Activated naive CD4-positive, alpha-beta T cell (primary cell): ENCODE measurements around the gene PRSS21.

ENCODE experiments used
- DNase-seq, 4 experiments: peaks; one replicate each; lab custom pipeline; 2025; lab: John Stamatoyannopoulos, UW

Gene PRSS21

DNA sequence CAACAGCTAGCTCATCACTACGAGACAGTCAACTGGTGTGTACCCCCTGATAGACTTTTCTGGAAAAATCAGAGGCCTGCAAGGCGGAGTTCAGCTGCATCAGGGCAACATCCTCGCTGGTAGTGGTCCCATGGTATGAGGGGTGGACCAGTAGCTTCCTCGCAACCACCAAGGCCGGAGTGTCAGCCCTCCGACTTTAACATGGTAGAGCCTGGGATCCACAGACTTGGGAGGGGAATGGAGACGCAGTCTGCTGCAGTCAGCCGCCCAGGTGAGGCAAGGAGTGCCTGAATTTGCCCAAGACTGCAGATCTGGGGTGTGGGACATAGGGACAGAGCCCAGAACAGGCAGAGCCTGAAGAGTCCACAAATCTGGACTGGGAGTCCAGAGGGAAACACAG lies 26.5 kb downstream of the PRSS21 start:
- no peak for DNase-seq

DNA sequence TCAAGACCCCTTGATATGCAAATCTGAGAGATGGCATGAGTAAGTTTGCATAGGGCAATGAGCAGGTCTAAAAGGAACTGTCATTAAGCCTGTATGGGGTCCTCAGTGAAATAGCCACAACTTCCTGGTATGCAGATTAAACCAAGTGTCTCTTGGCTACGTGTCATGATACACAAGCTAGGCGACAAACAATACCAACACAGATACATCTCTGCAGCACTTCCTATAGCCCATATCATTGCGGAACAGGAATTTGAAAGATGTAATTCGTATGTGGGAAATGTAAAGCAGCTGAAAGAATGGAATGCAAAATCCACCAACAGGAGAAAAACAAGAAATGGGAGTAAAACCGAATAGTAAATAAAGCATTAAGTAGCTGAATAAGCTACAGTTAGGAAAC lies 28.1 kb downstream of the PRSS21 start:
- no peak for DNase-seq

DNA sequence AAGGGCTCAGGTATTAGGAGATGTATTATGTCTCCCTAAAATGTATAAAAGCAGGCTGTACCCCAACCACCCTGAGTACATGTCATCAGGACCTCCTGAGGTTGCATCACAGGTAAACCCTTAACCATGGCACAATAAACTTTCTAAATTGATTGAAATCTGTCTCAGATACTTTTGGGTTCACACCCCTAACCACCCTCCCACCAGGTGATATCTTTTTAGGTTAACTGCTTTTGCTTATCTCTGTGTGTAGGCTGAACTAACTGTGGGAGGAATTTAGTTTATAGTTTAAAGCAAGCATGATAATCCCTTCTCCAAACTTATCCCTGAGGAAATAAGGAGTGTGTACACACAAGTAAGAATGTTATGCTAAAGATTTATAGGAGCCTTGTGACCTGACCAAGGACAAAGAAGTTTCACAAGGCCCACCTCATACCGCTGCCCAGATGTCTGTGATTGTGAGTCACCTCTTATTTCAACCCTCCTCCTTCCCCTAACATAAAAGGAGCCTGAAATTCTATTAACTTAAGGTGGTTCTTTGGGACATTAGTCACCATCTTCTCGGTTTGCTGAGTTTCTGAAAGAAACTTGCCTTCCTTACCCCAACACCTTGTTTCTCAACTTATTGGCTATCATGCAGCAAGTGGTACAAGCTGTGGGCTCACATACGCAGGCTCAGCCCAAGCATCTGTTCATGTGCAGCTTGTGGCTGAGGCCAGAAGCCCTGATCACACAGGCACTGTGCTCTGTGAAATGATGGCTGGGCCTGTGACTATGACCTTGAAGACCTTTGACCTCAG lies 29.7 kb downstream of the PRSS21 start:
- no peak for DNase-seq

DNA sequence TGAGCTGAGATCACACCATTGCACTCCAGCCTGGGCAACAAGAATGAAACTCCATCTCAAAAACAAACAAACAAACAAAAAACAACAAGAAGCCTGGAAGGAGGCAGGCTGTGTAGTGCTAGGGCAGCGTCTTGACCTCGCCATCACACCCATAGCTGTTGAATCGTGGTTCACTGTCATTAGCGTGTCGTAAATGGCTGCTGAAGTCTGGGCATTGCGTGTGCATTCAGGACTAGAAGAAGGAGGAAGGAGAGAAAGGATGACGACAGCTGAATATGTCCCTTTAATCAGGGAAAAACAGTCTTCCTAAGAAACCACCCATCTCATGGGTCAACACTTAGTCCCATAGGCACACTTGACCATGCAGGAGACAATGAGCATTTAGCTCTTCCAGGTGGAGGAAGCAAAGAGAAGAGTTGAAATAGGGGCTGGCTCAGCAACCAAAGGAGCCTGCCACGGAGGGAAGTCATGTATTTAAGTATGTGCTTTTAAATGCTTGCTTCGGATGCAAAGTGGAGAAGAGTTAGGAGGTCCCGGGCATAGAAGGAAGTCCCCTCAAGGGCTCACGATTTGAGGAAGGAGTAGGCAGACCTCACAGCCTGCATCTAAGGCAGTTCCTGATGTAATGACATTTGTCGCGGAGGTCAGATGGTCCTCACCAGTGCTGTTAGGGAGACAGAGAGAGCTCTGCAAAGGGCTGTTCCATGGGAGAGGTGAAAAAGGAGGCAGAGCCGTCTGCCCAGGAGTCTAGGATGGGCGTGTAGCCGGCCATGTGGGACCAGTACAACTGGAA lies 32.1 kb downstream of the PRSS21 start:
- no peak for DNase-seq

DNA sequence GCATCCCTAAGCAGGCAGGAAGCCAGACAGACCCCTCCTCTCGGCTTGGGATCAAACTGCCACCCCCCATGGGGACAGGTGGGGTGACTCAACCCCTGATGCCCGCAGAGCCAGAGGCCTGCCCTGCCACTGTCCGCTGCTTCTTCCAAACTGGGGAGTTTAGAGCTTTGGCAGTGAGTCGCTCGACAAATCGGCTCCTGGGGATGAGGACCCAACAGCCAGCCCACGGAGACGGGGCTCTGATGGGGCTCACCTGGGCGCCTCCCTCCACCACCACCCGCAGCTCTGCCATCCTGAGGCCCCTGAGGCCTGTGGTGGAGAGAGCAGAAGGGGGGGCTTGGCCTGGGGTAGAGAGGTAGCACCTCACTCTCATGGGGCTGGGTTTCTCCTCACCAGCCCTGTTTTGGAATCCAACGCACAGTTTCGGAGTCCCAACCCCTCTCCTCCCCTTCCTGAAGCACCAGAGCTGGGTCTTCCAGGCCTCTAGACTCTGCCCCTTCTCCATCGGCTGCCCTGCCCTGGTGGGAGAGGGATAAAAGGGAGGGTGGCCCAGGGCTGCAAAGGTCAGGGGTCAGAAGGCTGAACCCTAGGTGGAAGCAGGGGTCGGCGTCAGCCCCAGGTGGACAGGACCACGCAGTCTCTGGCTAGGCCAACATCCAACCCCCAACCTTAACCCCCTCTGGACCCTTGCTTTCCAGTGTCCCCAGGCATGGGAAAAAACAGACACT lies 35.1 kb downstream of the PRSS21 start:
- no peak for DNase-seq

DNA sequence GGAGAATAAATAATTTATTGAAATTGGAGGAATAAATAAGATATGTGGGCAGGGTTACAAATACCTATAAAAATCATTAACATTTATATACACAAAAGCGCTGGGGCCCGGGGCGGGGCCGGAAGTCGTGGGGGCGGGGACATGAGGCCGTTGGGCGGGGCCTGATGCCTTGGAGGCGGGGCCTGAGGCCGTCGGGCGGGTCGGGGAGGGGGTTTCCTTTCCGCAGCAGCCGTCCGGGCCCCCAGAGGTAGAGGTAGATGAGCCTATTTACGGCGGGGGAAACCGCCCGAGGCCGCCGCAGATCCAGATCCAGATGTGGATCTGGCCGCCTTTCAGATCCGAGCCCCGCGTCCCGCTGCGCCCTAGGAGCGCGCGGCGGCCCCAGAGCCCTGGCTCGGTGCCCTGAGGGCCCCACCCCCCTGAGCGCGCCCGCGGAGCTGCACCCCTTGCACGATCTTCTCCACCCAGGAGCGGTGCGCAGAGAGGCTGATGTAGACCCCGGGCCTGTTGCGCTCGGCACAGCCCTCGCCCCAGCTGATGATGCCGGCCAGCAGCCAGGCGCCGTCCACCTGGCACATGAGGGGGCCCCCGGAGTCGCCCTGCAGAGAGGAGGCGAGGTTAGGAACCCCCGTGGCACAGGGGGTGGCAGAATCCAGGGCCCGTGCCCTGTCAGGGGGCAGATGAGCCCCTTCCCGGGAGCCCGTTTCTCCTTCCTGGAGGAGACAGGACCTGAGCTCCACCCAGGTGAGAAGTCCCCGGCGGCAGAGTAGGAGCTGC lies 35.9 kb downstream of the PRSS21 start:
- DNase-seq, result no peak

DNA sequence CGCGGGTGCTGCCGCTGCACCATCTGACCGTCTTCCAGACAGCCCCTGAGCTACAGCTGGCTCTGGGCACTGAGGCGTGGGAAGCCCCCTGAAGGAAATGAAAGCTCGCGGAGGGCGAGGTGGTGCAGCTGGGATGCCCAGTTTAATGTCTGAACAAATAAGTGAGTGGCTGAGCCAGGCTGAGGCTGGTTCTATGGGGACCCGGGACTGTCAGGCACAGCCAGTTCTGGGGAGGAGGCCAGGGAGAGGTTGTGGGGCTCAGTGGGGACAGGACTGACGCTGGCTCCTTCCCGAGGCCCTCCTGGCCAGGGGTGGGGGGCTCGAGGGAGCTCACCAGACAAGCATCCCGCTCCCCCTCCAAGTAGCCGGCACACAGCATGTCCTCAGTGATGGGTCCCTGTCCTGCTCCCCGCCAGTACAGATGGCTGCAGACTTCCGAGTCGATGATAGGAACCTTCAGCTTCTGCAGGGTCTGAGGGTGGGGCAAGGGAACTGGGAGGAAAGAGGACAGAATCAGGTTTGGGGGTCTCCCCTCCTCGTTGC lies 36.6 kb downstream of the PRSS21 start:
- no peak for DNase-seq

DNA sequence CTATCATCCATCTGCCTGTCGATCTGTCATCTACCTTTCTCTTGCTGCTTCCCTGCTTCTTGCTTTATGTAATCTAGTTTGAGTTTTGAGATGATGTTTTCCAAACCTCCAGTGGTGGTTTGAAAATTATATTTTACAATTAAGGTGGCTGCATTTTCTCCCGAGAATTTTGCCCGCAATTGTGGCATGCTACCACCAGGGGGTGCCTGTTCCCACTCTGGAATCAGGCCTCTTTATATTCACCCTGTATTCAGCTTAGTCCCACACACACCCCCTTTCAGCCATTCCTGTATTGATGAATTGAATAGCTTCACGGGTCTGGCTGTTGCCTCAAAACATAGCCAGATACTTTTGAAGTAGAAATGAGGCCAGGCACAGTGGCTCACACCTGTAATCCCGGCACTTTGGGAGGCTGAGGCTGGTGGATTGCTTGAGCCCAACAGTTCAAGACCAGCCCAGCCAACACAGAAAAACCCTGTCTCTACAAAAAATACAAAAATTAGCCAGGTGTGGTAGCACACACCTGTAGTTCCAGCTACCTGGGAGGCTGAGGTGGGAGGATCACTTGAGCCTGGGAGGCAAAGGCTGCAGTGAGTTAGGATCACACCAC lies 37.8 kb downstream of the PRSS21 start:
- no peak for DNase-seq

DNA sequence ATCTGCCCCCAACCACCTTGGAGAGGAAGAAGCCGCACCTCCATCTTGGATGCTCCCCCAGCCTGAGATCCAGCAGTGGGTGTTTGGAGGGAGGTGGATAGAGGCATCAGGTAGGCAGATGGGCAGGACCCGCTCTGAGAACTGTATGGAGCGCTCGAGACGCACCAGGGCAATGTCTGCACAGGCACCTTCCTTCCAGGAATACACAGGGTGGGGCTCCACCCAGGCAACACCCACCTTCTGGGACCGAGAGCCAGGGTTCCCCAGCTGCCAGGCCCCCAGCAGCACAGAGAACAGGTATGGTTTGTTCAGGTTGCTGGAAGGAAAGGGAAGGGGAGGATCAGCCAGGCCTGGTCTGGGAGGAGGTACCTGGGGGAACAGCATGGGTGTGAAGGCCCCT lies 38.5 kb downstream of the PRSS21 start:
- no peak for DNase-seq

DNA sequence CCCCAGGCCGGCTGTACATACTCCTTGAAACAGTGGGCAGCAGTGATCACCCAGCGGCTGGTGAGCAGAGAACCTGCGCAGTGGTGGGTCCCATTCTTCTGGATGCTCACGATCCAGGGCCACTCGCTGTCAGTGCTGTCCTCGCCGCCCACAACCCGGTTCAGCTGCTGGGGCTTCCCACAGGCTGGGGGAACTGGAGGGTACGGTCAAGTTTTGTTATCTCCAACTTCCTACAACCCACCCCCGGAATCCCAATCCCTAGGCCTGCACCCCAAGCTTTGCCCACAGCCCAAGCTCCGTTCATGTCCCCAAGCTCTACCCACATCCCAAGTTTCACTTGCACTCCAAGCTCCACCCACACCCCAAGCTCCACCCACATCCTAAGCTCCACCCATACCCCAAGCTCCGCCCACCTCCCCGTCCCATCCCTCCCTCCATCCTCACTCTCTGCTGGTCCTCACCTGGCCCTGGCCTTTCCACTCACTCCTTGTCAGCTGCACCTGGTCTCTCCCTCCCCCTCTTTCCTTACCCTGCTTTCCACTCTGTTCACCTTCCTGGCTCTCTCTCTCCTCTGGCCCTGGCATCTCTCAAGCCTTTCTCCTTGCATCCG lies 39.1 kb downstream of the PRSS21 start:
- DNase-seq, result peak in 1 of 4 experiments; percentile 24

DNA sequence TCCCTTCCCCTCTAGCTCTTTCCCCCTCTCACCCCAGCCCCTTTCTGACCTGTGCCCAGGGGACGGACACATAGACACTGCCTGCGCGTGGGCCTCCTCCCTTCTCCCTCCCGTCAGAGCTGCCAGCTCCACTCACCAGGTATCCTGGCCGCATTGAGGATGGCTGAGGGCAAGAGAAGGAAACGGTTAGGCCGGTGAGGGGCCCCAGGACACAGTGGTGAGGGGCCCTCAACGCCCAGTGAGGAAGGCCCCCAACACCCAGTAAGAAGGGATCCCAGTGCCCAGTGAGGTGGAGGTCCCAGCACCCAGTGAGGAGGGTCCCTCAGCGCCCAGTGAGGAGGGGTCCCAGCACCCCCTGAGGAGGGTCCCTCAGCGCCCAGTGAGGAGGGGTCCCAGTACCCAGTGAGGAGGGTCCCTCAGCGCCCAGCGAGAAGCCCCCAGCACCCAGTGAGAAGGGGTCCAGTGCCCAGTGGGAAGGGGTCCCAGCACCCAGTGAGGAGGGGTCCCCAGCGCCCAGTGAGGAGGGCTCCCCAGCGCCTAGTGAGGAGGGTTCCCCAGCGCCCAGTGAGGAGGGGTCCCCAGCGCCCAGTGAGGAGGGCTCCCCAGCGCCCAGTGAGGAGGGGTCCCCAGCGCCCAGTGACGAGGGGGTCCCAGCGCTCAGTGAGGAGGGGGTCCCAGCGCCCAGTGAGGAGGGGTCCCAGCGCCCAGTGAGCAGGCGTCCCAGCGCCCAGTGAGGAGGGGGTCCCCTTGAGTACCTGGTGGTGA lies 39.8 kb downstream of the PRSS21 start:
- no peak for DNase-seq

DNA sequence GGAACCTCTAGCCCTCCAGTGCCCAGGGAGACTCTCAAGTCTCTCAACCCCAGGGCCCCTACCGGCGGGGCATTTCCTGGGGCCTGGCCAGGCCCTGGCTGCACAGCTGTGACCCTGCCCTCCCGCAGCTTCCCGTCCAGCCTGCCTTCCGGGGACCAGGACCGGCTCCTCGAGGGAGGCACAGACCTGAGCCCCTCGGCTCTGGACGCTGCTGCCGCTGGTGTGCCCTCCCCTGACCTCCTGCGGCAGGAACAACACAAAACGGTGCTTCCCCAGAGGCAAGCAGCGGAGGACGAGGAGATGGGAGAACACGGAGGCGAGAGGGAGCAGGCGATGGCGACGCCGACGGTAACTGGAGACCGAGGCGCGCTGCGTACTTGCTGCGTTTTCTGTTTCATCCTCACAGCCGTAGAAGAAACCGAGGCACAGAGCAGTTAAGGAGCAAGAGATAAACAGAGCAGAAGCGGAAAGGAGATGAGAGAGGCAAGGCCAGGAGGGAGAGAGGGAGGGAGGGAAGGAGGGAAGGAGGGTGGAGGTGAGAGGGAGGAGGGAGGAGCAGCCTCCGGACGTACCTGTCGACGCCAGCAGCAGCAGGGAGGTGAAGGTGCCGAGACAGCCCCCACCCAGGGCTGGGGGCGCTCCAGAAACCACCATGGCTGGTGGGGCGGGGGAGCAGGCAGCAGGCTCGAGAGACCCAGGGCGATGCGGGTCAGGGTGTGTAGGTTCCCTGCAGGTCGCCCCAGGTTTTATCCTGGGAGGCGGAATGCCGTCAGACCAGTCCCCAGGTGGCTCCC lies 40.6 kb downstream of the PRSS21 start, which contains the start of gene PRSS22:
PRSS22 (minus strand) TSS at position 720 of the 794 bp plus-strand sequence; CDS start at position 654, 66 bp downstream.
- DNase-seq, result no peak

DNA sequence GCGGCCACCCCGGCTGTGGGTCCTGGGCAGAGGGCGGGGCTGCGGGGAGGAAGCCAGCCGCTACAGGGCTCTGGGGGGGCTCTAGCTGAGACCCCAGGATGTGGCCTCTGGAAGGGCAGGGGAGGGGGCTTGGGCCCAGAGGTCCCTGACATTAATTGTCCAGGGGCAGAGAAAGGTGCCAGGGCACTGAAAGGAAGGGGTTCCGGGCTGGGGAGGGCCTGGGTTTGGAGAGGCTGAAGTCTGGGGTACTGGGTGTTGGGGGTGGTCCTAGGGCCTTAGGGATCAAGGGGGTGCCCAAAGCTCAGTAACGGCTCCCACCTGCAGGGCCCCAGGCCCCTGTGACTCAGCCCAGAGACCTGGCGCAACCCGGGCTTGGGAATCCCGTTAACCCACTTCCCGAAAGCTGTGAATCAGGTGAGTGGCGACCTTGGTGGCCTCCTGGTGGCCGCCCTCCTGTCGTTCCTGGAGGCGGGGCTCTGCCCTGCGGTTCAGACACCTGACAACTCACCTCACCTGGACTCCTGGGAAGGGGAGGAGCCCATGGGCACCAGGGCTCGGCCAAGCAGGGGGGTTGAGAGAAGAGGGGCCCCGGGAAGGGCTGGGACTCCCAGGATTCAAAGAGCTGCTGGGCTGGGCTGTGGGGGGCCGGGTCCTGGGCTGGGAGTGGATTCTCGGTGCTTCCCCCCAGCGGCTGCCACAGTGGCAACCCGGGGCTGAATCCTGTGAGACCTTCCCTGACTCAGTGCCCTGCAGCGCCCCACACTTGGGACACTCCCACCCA lies 41.4 kb downstream of the PRSS21 start:
- no peak for DNase-seq

DNA sequence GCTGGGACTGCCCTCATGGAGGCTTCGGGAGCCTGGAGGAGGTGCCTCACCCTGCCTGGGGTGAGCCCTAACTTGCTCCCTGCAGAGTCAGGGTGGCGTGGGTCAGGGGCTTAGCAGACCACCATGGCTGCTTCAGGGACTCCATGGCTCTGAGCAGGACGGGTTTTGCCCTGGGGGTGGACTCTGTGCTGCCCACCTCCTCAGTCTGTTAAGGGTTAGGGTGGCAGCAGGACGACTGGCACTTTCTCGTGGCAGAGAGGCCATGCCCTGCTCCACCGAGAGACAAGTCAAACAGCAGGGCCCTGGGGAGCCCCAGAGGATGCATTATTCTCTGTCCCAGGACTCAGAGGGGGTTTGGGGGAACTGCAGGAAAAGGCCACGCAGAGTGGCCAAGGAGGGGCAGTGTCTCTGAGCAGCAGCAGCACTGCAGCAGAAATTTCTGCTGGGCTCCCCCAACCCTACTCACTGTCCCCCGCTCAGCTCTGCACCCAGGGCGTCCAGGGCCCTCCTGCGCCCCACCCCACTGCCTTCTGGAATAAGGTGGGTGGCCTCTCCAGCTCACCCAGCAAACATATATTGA lies 42.7 kb downstream of the PRSS21 start:
- DNase-seq, result no peak

DNA sequence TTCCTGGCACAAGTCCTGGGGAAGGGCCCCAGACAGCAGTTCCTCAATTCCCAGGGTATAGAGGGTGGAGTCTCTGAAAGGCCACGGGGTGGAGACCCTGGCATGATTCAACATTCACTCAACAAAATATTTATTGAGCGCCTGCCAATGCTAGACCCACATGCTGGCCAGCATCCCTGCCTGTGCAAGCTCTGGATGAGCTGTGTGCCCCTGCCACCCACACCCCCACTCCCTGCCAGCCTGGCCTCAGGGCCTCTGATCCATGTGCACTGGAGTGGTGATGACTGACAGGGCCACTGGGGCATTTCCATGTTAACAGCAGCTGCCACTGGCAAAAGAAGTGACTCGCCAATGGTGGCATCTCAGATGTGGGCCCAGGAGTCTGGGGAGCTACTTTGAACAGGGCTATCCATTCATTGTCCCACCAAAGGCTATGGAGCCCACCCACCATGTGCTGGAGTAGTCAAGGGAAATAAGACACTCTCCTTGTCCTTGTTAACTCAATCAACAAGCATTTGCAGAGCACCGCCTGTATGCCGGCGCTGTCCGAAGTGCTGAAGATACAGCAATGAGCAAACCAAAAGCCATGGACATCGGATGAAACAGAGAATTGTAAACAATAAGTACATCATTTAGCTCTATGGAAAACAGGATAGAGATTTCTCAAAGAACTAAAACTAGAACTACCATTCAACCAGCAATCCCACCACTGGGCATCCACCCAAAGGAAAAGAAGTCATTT lies 44.0 kb downstream of the PRSS21 start:
- DNase-seq, result no peak

DNA sequence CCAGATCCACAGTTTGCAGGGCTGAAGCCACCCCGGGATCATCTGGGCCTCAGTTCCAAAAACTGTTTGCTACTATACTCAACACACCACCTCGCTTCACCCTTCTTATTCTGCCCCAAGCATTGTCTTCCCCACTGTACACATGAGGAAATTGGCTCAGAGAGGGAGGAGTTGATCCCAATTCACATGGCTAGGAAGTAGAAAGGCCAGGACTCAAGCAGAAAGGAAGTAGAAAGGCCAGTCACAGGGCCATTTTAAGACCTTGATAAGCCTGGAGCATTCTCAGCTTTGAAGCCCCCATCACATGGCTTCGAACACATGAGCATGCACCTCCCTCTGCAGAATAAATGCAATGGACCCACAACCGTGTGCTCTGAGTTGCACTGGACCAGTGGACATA lies 48.6 kb downstream of the PRSS21 start:
- no peak for DNase-seq

DNA sequence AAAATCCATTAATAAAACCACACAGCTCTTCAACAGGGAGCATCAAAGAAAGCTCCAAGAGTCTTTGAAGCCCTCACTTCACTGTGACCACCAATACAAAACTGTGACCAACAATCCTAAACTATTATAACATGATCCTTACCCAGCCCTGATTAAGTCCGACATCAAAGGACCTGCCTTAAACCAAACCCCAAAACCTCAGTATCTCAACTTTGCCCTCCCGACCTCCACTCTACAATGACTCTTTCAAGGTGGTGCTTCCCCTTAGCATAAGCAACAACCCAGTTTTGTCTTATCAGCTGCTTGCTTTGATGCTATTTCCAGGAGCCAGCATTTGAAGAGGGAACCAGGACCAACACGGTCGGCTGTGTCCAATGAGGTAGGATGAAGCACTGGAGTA lies 49.4 kb downstream of the PRSS21 start:
- DNase-seq, result no peak
